Right atrium auricular region (tissue), 2 donors: Measurements from ENCODE around the gene ARHGEF1. TPM values are rescaled to one million over a fixed set of nuclear protein-coding genes. Genes with fewer than 3 reads are reported as not detected.

Experiments used
- DNase-seq: peaks from one replicate; pipeline ENCODE4 v3.0.0-alpha.2; 2019; ENCODE audit warnings: low spot score
- H3K27ac ChIP-seq, 2 donors: fragments of 200-600 bp; sonication (generic); 1 replicate in 1 of 2; 2 replicates in 1 of 2; pipeline ENCODE4 v1.5.1; 2016 to 2019
- H3K27me3 ChIP-seq, 2 donors: fragments of 200-600 bp; sonication (generic); one replicate each; pipeline versions ENCODE4 v1.5.1 to v1.6.0; 2017 to 2019
- H3K36me3 ChIP-seq: fragments of 200-600 bp; sonication (generic); one replicate; pipeline ENCODE4 v1.5.1; 2016
- H3K4me1 ChIP-seq, 2 donors: fragments of 200-600 bp; sonication (generic); one replicate each; pipeline versions ENCODE4 v1.5.1 to v1.6.0; 2017 to 2019
- H3K4me3 ChIP-seq, 2 donors: fragments of 200-600 bp; sonication (generic); 1 replicate in 1 of 2; 2 replicates in 1 of 2; pipeline ENCODE4 v1.5.1; 2017 to 2019; ENCODE audit warnings: mild to moderate bottlenecking in 1 of 2, moderate library complexity in 1 of 2
- H3K9me3 ChIP-seq, 2 donors: fragments of 200-600 bp; sonication (generic); one replicate each; pipeline ENCODE4 v1.5.1; 2019
- total RNA-seq, 2 donors: library from RNA; depleted of rRNA; stranded (reverse); fragments of >200 nt; gene quantifications; one replicate each; pipeline ENCODE4 v1.1.0, GENCODE V29; 2016
- TF ChIP-seq, protein P1 (sequence below), 2 donors: fragments of 200-600 bp; sonication (generic); IDR thresholded peaks; one replicate each; pipeline ENCODE4 v1.5.1; 2019; ENCODE audit warnings: antibody characterized with exemption in 2 of 2

ARHGEF1 gene
- total RNA-seq, 2 donors from 2014 or later = 27.3 to 45.8 TPM

DNA sequence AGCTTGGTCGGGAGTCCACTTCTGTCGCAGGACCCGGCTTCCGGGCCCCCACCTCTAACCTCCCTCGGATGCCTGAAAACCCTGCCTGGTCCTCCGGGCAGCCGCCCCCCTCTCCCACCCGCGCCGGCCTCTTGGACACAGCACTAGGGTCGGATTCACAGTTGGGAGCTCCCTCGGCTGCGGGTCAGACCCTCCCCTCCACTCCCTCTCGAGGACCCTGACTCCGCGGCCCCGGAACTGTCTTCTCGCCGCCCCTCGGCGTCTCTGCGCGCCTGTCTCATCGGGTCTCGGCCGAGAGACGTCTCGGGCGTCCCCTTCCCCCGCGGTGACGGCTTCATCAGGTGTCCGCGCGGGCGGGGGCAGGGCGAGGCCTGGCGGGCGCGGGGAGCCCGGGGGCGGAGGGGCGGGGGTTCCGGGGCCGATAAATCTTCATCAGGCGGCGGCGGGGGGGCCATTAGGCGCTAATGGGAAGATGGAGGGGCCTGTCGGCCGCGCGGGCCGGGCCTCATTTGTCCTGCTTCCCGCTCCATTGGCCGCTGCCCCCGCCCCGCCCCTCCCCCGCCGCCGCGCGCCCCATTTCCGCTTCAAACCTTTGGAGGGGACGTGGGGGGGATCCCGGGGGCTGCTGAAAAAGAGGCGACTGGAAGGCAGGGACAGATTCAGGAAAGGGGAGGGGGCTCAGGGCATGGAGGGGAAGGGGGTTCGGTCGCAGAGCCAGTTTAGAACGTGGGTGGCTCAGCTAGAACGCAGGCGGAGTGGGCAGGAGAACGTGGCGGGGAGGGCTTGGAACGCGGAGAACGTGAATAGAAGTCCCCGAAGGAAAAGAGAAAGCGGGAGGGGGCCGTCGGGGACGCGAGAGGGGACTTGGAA is 57.1 kb downstream of the ARHGEF1 start:
- Histone ChIP-seq H3K9me3 (no peaks in the 10 kb centered on the region), H3K27me3 (peaks cover 0 to 17% of the 10 kb centered on the region in 2 donors), H3K4me3 (peak overlapping the region; percentile 31 to 58), H3K4me1 (peaks cover 0 to 18% of the 10 kb centered on the region in 2 donors), H3K36me3 (no peaks in the 10 kb centered on the region), H3K27ac (peak overlapping the region in 1 of 2 donors; percentile 4)
- TF ChIP-seq, protein P1, sequence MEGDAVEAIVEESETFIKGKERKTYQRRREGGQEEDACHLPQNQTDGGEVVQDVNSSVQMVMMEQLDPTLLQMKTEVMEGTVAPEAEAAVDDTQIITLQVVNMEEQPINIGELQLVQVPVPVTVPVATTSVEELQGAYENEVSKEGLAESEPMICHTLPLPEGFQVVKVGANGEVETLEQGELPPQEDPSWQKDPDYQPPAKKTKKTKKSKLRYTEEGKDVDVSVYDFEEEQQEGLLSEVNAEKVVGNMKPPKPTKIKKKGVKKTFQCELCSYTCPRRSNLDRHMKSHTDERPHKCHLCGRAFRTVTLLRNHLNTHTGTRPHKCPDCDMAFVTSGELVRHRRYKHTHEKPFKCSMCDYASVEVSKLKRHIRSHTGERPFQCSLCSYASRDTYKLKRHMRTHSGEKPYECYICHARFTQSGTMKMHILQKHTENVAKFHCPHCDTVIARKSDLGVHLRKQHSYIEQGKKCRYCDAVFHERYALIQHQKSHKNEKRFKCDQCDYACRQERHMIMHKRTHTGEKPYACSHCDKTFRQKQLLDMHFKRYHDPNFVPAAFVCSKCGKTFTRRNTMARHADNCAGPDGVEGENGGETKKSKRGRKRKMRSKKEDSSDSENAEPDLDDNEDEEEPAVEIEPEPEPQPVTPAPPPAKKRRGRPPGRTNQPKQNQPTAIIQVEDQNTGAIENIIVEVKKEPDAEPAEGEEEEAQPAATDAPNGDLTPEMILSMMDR (IDR thresholded peaks at IDR 0.05) = no peak
- DNase-seq = no peak

DNA sequence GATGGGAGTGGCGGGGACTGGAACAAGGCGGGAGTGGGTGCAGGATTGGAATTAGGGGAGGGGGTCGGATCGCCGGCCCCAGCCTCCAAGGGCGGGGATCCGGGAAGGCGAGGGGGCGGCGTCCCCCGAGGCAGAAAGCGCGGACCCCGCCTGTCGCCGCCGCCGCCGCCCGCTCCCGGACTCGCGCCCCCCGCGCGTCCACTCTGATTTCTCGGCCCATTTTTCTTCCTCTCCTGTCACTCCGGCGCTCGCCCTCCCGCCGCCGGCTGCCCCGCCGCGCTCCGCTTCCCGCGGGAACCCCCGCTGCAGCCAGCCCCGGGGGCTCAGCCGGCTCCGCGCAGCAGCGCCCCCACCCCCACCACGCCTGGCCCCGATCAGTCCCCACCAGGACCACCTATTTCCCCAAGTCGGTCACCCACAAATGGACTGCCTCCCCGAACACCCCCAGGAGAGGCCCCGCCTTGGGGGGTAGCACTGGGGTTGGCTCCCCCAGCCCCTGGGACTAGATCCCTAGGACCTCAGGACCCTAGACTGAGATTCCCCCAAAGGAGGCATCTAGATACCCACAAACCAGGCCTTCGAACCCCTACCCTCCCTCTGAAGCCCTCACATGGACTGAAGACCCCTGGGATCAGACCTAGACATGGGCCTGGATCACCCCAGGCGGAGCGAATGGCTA is 57.9 kb downstream of the ARHGEF1 start:
- no peaks in the 10 kb centered on the region for H3K36me3 ChIP-seq
- peak overlapping the region; percentile 31 to 58 for H3K4me3 ChIP-seq
- DNase-seq = no peak
- H3K9me3 ChIP-seq = no peaks in the 10 kb centered on the region
- TF ChIP-seq, protein P1 (IDR thresholded peaks at IDR 0.05) = no peak
- peaks cover 0 to 17% of the 10 kb centered on the region in 2 donors for H3K27me3 ChIP-seq
- no peak overlapping the region for H3K27ac ChIP-seq
- H3K4me1 ChIP-seq = peaks cover 0 to 18% of the 10 kb centered on the region in 2 donors

DNA sequence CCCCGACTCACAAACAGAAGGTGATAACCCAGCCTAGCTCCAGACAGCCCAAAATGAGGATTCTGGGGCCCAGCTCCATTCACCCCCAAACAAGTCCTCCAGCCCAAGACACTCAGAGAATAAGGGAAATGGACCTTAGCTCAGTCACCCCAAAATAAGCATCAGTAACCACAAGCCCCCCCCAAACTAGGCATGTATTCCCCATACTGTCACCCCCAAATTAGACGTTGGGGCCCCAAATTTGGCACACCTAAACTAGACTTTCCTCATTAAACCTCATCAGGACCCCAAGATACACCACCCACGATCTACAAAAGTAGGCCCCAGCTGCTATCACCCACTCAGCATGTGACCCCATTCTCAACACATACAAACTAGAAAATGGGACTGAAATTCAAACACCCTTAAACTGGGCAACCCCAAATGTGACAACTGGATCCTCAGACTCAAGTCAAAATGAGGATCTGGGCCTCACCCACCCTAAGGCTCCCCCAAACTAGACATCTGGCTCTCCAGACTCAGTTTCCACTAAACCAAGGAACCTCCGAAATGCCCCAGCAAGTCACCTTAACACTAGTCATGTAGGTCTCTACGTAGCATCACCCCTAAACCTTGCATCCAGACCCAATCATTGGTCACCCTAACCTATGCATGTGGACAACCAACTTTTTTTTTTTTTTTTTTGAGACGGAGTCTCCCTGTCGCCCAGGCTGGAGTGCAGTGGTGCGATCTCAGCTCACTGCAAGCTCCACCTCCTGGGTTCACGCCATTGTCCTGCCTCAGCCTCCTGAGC is 58.6 kb downstream of the ARHGEF1 start:
- Histone ChIP-seq H3K27ac (no peak overlapping the region), H3K36me3 (no peaks in the 10 kb centered on the region), H3K4me1 (peaks cover 0 to 18% of the 10 kb centered on the region in 2 donors), H3K27me3 (peaks cover 0 to 17% of the 10 kb centered on the region in 2 donors), H3K9me3 (no peaks in the 10 kb centered on the region), H3K4me3 (no peak overlapping the region)
- no peak for DNase-seq
- TF ChIP-seq, protein P1 (IDR thresholded peaks at IDR 0.05) = no peak

DNA sequence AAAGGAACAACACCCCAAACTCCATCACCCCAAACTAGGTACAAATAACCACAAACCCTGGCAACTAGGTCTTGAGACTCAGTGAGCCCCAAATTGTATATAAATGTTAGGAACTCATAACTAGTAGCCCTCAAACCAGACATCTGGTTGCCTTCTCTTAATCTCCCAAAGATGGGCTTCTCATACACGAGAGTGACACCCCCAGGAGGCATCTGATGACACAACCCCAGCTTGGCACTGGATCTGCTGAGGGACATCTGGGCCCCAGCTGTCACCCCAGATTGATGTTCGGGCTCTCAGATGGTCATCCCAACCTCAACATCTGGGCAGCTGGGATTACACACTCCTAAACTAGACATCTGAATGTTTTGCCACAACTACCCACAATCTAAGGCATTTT is 61.4 kb downstream of the ARHGEF1 start:
- Histone ChIP-seq H3K9me3 (no peaks in the 10 kb centered on the region), H3K27me3 (peaks cover 0 to 17% of the 10 kb centered on the region in 2 donors), H3K4me3 (no peak overlapping the region), H3K36me3 (no peaks in the 10 kb centered on the region), H3K4me1 (peaks cover 0 to 18% of the 10 kb centered on the region in 2 donors), H3K27ac (no peak overlapping the region)
- TF ChIP-seq, protein P1 (IDR thresholded peaks at IDR 0.05) = no peak
- DNase-seq = no peak

DNA sequence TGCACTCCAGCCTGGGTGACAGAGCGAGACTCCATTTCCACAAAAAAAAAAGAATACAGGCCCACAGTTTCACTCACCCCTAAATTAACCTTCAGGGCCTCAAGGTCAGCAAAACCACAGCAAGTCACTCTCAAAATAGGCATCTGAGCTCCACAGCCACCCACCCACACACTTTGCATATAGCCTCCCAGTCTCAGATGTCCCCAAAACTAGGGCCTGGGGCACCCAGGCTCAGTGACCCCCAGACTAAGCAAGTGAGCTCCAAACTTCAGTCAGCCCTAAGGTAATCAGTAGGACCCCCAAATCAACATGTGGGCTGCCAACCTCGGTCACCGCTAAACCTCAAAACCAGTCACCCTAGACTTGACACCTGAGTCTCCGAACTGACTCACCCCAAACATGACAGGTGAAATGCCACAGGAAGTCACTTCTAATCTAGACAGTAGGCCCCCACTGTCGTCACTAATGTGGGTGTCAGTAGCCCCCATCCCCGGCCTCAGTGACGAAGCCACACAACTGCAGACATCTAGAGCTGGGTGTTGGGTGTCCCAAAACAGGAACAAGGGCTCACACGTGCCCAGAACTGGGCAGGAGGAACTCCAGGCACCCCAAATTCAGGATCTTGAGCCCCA is 62.3 kb downstream of the ARHGEF1 start:
- TF ChIP-seq, protein P1 (IDR thresholded peaks at IDR 0.05) = no peak
- H3K4me1 ChIP-seq = peaks cover 0 to 12% of the 10 kb centered on the region in 2 donors
- no peak overlapping the region for H3K4me3 ChIP-seq
- no peak overlapping the region for H3K27ac ChIP-seq
- H3K27me3 ChIP-seq = peaks cover 0 to 12% of the 10 kb centered on the region in 2 donors
- no peak for DNase-seq
- no peaks in the 10 kb centered on the region for H3K36me3 ChIP-seq
- H3K9me3 ChIP-seq = no peaks in the 10 kb centered on the region
